ENCODE measurements around the gene SRMS.

Gene SRMS

GRCh38 chr20:63509088-63509564 lies 38.4 kb downstream of the SRMS start:
- TF ChIP-seq CTCF (IDR thresholded peaks at IDR 0.05; ENCODE audit: low read depth, low read length): no peak
- no peak overlapping the region for H3K4me3 ChIP-seq (ENCODE audit: low read depth, low read length)

GRCh38 chr20:63508072-63508768 lies 39.3 kb downstream of the SRMS start:
- no peak for TF ChIP-seq CTCF (IDR thresholded peaks at IDR 0.05; ENCODE audit: low read depth, low read length)
- H3K4me3 ChIP-seq (ENCODE audit: low read depth, low read length): no peak overlapping the region

- H3K4me3 ChIP-seq (ENCODE audit: low read depth, low read length): no peak overlapping the region
- no peak for TF ChIP-seq CTCF (IDR thresholded peaks at IDR 0.05; ENCODE audit: low read depth, low read length)
Observed at GRCh38 chr20:63507083-63507743, 40.3 kb downstream of the SRMS start.

GRCh38 chr20:63505723-63506122 lies 41.8 kb downstream of the SRMS start:
- no peak overlapping the region for H3K4me3 ChIP-seq (ENCODE audit: low read depth, low read length)
- no peak for TF ChIP-seq CTCF (IDR thresholded peaks at IDR 0.05; ENCODE audit: low read depth, low read length)

- no peak for TF ChIP-seq CTCF (IDR thresholded peaks at IDR 0.05; ENCODE audit: low read depth, low read length)
Observed at GRCh38 chr20:63505281-63505680, 42.3 kb downstream of the SRMS start.

GRCh38 chr20:63504642-63505041 lies 42.9 kb downstream of the SRMS start:
- H3K4me3 ChIP-seq (ENCODE audit: low read depth, low read length): no peak overlapping the region
- no peak for TF ChIP-seq CTCF (IDR thresholded peaks at IDR 0.05; ENCODE audit: low read depth, low read length)

More at GRCh38 chr20:63505281-63505680, 42.3 kb downstream of the SRMS start:
- no peak overlapping the region for H3K4me3 ChIP-seq (ENCODE audit: low read depth, low read length)

GRCh38 chr20:63503524-63503923 lies 44.0 kb downstream of the SRMS start:
- no peak for TF ChIP-seq CTCF (IDR thresholded peaks at IDR 0.05; ENCODE audit: low read depth, low read length)
- H3K4me3 ChIP-seq (ENCODE audit: low read depth, low read length): no peak overlapping the region
